Endothelial cell of umbilical vein (primary cell): ENCODE results near the gene CIROP.

ENCODE experiments used
- CTCF ChIP-seq, 2 donors: IDR thresholded peaks; 1 replicate in 1 of 2; 2 replicates in 1 of 2; pipeline ENCODE4 v1.5.1; 2011; ENCODE audit warnings: low read length in 2 of 2, mild to moderate bottlenecking in 2 of 2, moderate library complexity in 2 of 2, control low read depth in 1 of 2, inconsistent platforms in 1 of 2, low read depth in 1 of 2; ENCODE audit not compliant: insufficient read depth in 1 of 2; ENCODE audit errors: extremely low read depth in 1 of 2
- JUN ChIP-seq: IDR thresholded peaks from 2 replicates; pipeline ENCODE4 v1.6.1; 2011; ENCODE audit warnings: borderline replicate concordance, low read depth; ENCODE audit not compliant: insufficient read length, insufficient read depth

- no peak for TF ChIP-seq CTCF (IDR thresholded peaks at IDR 0.05; ENCODE audit: extremely low read depth in 1 of 2, insufficient read depth in 1 of 2, low read depth in 1 of 2, low read length in 2 of 2)
- TF ChIP-seq JUN, result peak; percentile 11
These were observed 25.0 kb upstream of the CIROP start for GRCh38 chr14:23129759-23130316.
